HUDEP-2 (cell line): Measurements from ENCODE around the gene ARSD.
"Not testable (repeated sequence)": the region's sequence is repeated elsewhere in the genome, so short reads cannot be mapped to it uniquely, and the experiment has no call there.

Experiments used
- DNase-seq, 76 experiments: peaks; one replicate each; lab custom pipeline; 2025; ENCODE audit not compliant: unreplicated experiment in 76 of 76; lab: John Stamatoyannopoulos, UW

The ARSD gene

GRCh38 chrX:2897690-2898623 lies 31.2 kb downstream of the ARSD start:
- not testable (repeated sequence) for DNase-seq

GRCh38 chrX:2897311-2897689 lies 31.8 kb downstream of the ARSD start:
- DNase-seq, result no peak

GRCh38 chrX:2894885-2895292 lies 34.2 kb downstream of the ARSD start:
- DNase-seq, result no peak

GRCh38 chrX:2892816-2893215 lies 36.3 kb downstream of the ARSD start:
- no peak for DNase-seq

- not testable (repeated sequence) for DNase-seq
Observed at GRCh38 chrX:2890536-2891460, 38.3 kb downstream of the ARSD start.

GRCh38 chrX:2889706-2890490 lies 39.2 kb downstream of the ARSD start:
- not testable (repeated sequence) for DNase-seq

GRCh38 chrX:2889045-2889605 lies 40.0 kb downstream of the ARSD start:
- no peak for DNase-seq

GRCh38 chrX:2888309-2888708 lies 40.8 kb downstream of the ARSD start:
- DNase-seq, result no peak

- no peak for DNase-seq
Observed at GRCh38 chrX:2883770-2884169, 45.4 kb downstream of the ARSD start.

- no peak for DNase-seq
Observed at GRCh38 chrX:2879670-2880069, 49.5 kb downstream of the ARSD start.

GRCh38 chrX:2878563-2878962 lies 50.6 kb downstream of the ARSD start:
- no peak for DNase-seq

- DNase-seq, result no peak
Observed at GRCh38 chrX:2875798-2876399, 53.2 kb downstream of the ARSD start.

- no peak for DNase-seq
Observed at GRCh38 chrX:2875136-2875481, 54.0 kb downstream of the ARSD start.

- DNase-seq, result peak in 4 of 76 experiments; percentile 1 to 25 (median 2)
Observed at GRCh38 chrX:2874222-2875135, 54.7 kb downstream of the ARSD start.

GRCh38 chrX:2872671-2873277 lies 56.4 kb downstream of the ARSD start:
- no peak for DNase-seq

- DNase-seq, result no peak
Observed at GRCh38 chrX:2871831-2872230, 57.3 kb downstream of the ARSD start.

- DNase-seq, result no peak
Observed at GRCh38 chrX:2870650-2871049, 58.5 kb downstream of the ARSD start.

- DNase-seq, result no peak
Observed at GRCh38 chrX:2867206-2867605, 61.9 kb downstream of the ARSD start.

GRCh38 chrX:2863646-2864045 lies 65.5 kb downstream of the ARSD start:
- DNase-seq, result no peak
